Measurements from ENCODE around the gene DNAH8. TPM values are rescaled to one million over a fixed set of nuclear protein-coding genes. Genes with fewer than 3 reads are reported as not detected.

Gene DNAH8
- total RNA-seq, 1 experiment from 2014 or later, result not detected

DNA sequence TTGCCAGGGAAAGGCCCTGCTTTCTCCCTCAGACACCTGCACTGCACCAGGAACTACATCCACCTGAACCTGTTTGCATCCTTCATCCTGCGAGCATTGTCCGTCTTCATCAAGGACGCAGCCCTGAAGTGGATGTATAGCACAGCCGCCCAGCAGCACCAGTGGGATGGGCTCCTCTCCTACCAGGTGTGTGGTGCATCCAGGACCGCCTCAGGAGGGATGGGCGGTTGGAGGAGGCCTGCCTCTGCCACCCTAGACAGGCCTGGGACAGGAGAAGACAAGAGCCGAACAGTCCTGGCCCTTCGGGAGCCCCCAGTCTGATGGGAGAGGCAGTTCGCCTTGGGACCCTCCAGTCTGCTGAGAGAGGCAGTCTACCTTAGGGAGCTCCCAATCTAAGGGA, 357.7 kb downstream of the DNAH8 start:
- TF ChIP-seq SIN3A (IDR thresholded peaks at IDR 0.05; ENCODE audit: borderline replicate concordance, insufficient read depth, low read depth, low read length), result no peak
- TF ChIP-seq, protein P1, sequence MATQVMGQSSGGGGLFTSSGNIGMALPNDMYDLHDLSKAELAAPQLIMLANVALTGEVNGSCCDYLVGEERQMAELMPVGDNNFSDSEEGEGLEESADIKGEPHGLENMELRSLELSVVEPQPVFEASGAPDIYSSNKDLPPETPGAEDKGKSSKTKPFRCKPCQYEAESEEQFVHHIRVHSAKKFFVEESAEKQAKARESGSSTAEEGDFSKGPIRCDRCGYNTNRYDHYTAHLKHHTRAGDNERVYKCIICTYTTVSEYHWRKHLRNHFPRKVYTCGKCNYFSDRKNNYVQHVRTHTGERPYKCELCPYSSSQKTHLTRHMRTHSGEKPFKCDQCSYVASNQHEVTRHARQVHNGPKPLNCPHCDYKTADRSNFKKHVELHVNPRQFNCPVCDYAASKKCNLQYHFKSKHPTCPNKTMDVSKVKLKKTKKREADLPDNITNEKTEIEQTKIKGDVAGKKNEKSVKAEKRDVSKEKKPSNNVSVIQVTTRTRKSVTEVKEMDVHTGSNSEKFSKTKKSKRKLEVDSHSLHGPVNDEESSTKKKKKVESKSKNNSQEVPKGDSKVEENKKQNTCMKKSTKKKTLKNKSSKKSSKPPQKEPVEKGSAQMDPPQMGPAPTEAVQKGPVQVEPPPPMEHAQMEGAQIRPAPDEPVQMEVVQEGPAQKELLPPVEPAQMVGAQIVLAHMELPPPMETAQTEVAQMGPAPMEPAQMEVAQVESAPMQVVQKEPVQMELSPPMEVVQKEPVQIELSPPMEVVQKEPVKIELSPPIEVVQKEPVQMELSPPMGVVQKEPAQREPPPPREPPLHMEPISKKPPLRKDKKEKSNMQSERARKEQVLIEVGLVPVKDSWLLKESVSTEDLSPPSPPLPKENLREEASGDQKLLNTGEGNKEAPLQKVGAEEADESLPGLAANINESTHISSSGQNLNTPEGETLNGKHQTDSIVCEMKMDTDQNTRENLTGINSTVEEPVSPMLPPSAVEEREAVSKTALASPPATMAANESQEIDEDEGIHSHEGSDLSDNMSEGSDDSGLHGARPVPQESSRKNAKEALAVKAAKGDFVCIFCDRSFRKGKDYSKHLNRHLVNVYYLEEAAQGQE (IDR thresholded peaks at IDR 0.05; ENCODE audit: insufficient read depth in 1 of 2, low read depth in 2 of 2, low read length in 1 of 2), result no peak

DNA sequence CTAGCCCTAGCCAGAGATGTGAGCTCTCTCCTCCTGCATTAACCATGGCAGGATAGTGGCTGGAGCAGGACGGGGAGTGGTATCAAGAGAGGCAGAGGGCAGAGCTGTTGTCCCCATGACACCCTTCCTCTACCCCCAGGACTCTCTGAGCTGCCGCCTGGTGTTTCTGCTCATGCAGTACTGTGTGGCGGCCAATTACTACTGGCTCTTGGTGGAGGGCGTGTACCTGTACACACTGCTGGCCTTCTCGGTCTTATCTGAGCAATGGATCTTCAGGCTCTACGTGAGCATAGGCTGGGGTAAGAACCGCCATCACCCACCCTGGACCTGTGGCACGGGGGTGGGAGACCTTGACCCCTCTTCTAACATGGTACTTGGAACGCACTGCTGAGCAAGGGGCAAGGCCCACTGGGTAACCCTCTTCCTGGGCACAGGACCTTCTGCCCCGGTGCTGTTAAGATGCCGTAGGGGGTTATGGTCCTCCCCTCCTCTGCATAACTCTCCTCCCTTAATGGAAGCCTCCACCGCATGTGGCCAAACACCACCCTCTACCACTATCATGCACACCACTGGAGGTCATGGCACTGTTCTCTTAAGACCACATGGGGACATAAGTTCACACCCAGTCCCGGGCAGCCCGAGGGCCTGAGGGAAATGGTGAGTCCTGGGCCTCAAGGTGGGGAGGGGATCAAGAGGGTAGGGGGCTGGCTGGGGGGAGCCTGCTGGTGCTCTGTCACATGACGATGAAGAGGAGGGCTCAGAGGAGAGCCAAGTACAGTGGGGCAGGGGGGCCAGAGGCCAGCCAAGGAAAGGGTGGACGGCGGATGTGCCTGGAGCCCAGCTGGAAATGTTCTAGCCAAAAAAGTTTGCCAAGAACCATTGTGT, 358.6 kb downstream of the DNAH8 start:
- ChIA-PET POLR2A (no interaction called here), CTCF (no interaction called here)
- DNase-seq (ENCODE audit: low read depth, low spot score) (no peak), ATAC-seq (no peak)
- intact Hi-C loops (cut with micrococcal nuclease; ENCODE audit: unreplicated experiment) (no loop called here), in situ Hi-C loops (cut with HindIII; ENCODE audit: low pct_unique_long_range_greater_than_20kb, low sequenced_read_pairs) (no loop called here)
- H3K27me3 ChIP-seq (ENCODE audit: control insufficient read depth, insufficient read depth, low read length), result peaks cover 7% of the 10 kb centered on the region
- no peaks in the 10 kb centered on the region for H3K9me3 ChIP-seq (ENCODE audit: control insufficient read depth, insufficient read depth, low read depth, low read length)
- H3K4me1 ChIP-seq (ENCODE audit: control insufficient read depth, insufficient read depth, low read length), result no peaks in the 10 kb centered on the region
- no peak overlapping the region for H3K27ac ChIP-seq (ENCODE audit: low read length)
- H3K4me3 ChIP-seq (ENCODE audit: low read depth in 2 of 2, low read length in 2 of 2), result no peak overlapping the region
- no TSS peak for BruUV-seq (replicated peaks)
- no peaks in the 10 kb centered on the region for H3K36me3 ChIP-seq (ENCODE audit: control insufficient read depth, insufficient read depth, low read length)
- TF ChIP-seq, protein P1 (IDR thresholded peaks at IDR 0.05; ENCODE audit: insufficient read depth in 1 of 2, low read depth in 2 of 2, low read length in 1 of 2), result no peak
- TF ChIP-seq TCF7L2 (IDR thresholded peaks at IDR 0.05; ENCODE audit: low read depth, low read length) (no peak), POLR2AphosphoS5 (IDR thresholded peaks at IDR 0.05; ENCODE audit: low read depth, low read length) (no peak), SIN3A (IDR thresholded peaks at IDR 0.05; ENCODE audit: borderline replicate concordance, insufficient read depth, low read depth, low read length) (no peak)
- TF ChIP-seq, protein P2, sequence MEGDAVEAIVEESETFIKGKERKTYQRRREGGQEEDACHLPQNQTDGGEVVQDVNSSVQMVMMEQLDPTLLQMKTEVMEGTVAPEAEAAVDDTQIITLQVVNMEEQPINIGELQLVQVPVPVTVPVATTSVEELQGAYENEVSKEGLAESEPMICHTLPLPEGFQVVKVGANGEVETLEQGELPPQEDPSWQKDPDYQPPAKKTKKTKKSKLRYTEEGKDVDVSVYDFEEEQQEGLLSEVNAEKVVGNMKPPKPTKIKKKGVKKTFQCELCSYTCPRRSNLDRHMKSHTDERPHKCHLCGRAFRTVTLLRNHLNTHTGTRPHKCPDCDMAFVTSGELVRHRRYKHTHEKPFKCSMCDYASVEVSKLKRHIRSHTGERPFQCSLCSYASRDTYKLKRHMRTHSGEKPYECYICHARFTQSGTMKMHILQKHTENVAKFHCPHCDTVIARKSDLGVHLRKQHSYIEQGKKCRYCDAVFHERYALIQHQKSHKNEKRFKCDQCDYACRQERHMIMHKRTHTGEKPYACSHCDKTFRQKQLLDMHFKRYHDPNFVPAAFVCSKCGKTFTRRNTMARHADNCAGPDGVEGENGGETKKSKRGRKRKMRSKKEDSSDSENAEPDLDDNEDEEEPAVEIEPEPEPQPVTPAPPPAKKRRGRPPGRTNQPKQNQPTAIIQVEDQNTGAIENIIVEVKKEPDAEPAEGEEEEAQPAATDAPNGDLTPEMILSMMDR (IDR thresholded peaks at IDR 0.05), result no peak

More for the DNA sequence above, 357.7 kb downstream of the DNAH8 start:
- Histone ChIP-seq H3K27me3 (ENCODE audit: control insufficient read depth, insufficient read depth, low read length) (peaks cover 7% of the 10 kb centered on the region), H3K27ac (ENCODE audit: low read length) (no peak overlapping the region), H3K4me1 (ENCODE audit: control insufficient read depth, insufficient read depth, low read length) (no peaks in the 10 kb centered on the region), H3K4me3 (ENCODE audit: low read depth in 2 of 2, low read length in 2 of 2) (no peak overlapping the region), H3K36me3 (ENCODE audit: control insufficient read depth, insufficient read depth, low read length) (no peaks in the 10 kb centered on the region), H3K9me3 (ENCODE audit: control insufficient read depth, insufficient read depth, low read depth, low read length) (no peaks in the 10 kb centered on the region)
- ATAC-seq, result no peak
- ChIA-PET POLR2A (no interaction called here), CTCF (no interaction called here)
- intact Hi-C loops (cut with micrococcal nuclease; ENCODE audit: unreplicated experiment) (no loop called here), in situ Hi-C loops (cut with HindIII; ENCODE audit: low pct_unique_long_range_greater_than_20kb, low sequenced_read_pairs) (no loop called here)
- no peak for DNase-seq (ENCODE audit: low read depth, low spot score)
- no TSS peak for BruUV-seq (replicated peaks)

Measured in Panc1 (cell line).